IMR-90 (cell line): Measurements from ENCODE around the gene PTH2. TPM values are rescaled to one million over a fixed set of nuclear protein-coding genes. Genes with fewer than 3 reads are reported as not detected.

ENCODE experiments used
- ATAC-seq: fragments of 200-7000 bp; cut with Tn5 transposase; 2 replicates; pipeline ENCODE4 v1.9.1; 2020; ENCODE audit warnings: low read depth, mild to moderate bottlenecking, moderate library complexity
- BruUV-seq: library from RNA; stranded (reverse); fragments of 400-500 nt; replicated peaks from 2 replicates; lab custom pipeline; 2021; lab: Mats Ljungman, UMichigan
- CTCF ChIA-PET: fragments of 300-600 bp; formaldehyde crosslinking; extraction: SDS; loops from one replicate; lab custom pipeline; 2021; ENCODE audit warnings: antibody characterized with exemption; lab: Yijun Ruan, JAX
- POLR2A ChIA-PET: fragments of 300-600 bp; sonication (Branson Sonifier 250); formaldehyde crosslinking; loops from one replicate; lab custom pipeline; 2022; ENCODE audit warnings: antibody characterized with exemption; ENCODE audit not compliant: unreplicated experiment; lab: Charles Lee
- DNase-seq: peaks from one replicate; pipeline ENCODE4 v3.0.0; 2013
- H2AFZ ChIP-seq: replicated peaks from 2 replicates; pipeline ENCODE3; 2013; ENCODE audit warnings: low read length, mild to moderate bottlenecking; ENCODE audit not compliant: poor library complexity
- H2AK5ac ChIP-seq: 2 replicates; pipeline ENCODE4 v1.6.1; 2013; ENCODE audit warnings: low read depth, low read length, inconsistent platforms
- H2AK9ac ChIP-seq: replicated peaks from 2 replicates; pipeline ENCODE3; 2013; ENCODE audit warnings: mild to moderate bottlenecking, low read depth, low read length, moderate library complexity; ENCODE audit not compliant: poor library complexity
- H2BK120ac ChIP-seq: 2 replicates; pipeline ENCODE4 v1.6.1; 2013; ENCODE audit warnings: low read depth, low read length, inconsistent platforms
- H2BK15ac ChIP-seq: 3 replicates; pipeline ENCODE4 v1.6.1; 2013; ENCODE audit warnings: low read depth, low read length, inconsistent platforms
- H2BK20ac ChIP-seq: 2 replicates; pipeline ENCODE4 v1.6.1; 2013; ENCODE audit warnings: low read depth, mild to moderate bottlenecking, inconsistent platforms, low read length, moderate library complexity
- H2BK5ac ChIP-seq: 2 replicates; pipeline ENCODE4 v1.6.1; 2013; ENCODE audit warnings: mild to moderate bottlenecking, low read depth, low read length, inconsistent platforms; ENCODE audit not compliant: poor library complexity, severe bottlenecking
- H3K14ac ChIP-seq: replicated peaks from 2 replicates; pipeline ENCODE4 v1.6.1; 2013; ENCODE audit warnings: low read depth, low read length, inconsistent platforms
- H3K18ac ChIP-seq: 2 replicates; pipeline ENCODE4 v1.6.1; 2013; ENCODE audit warnings: low read depth, low read length, control low read depth
- H3K23ac ChIP-seq: 2 replicates; pipeline ENCODE4 v1.6.1; 2013; ENCODE audit warnings: low read depth, low read length, inconsistent platforms
- H3K27ac ChIP-seq: 2 replicates; pipeline ENCODE4 v1.5.1; 2013; ENCODE audit warnings: mild to moderate bottlenecking, control low read depth, low read length; ENCODE audit not compliant: insufficient read depth
- H3K27me3 ChIP-seq: 2 replicates; pipeline ENCODE4 v1.6.1; 2013; ENCODE audit warnings: low read length; ENCODE audit not compliant: control insufficient read depth, insufficient read depth
- H3K36me3 ChIP-seq: 2 replicates; pipeline ENCODE4 v1.6.1; 2013; ENCODE audit warnings: low read length, mixed read lengths; ENCODE audit not compliant: control insufficient read depth, insufficient read depth
- H3K4ac ChIP-seq: 2 replicates; pipeline ENCODE4 v1.6.1; 2013; ENCODE audit warnings: low read depth, low read length, inconsistent platforms
- H3K4me1 ChIP-seq: 2 replicates; pipeline ENCODE4 v1.6.1; 2013; ENCODE audit warnings: low read length, mixed read lengths; ENCODE audit not compliant: control insufficient read depth, insufficient read depth
- H3K4me2 ChIP-seq: 2 replicates; pipeline ENCODE4 v1.6.1; 2013; ENCODE audit warnings: low read depth, mild to moderate bottlenecking, control low read depth, low read length, moderate library complexity
- H3K4me3 ChIP-seq: 2 replicates; pipeline ENCODE4 v1.5.1; 2013; ENCODE audit warnings: low read depth, mild to moderate bottlenecking, control low read depth, low read length, moderate library complexity; ENCODE audit not compliant: insufficient read depth
- H3K56ac ChIP-seq: 2 replicates; pipeline ENCODE4 v1.6.1; 2013; ENCODE audit warnings: low read length, inconsistent platforms; ENCODE audit not compliant: insufficient read depth; ENCODE audit errors: extremely low read depth
- H3K79me1 ChIP-seq, 2 experiments: 2 replicates each; pipeline ENCODE4 v1.6.1; 2013; ENCODE audit warnings: low read length in 2 of 2, inconsistent platforms in 1 of 2, low read depth in 1 of 2
- H3K9ac ChIP-seq: 2 replicates; pipeline ENCODE4 v1.6.1; 2013; ENCODE audit warnings: low read depth, low read length, control low read depth
- H3K9me1 ChIP-seq: 2 replicates; pipeline ENCODE4 v1.6.1; 2013; ENCODE audit warnings: low read length, inconsistent platforms; ENCODE audit not compliant: insufficient read depth
- H3K9me3 ChIP-seq: 2 replicates; pipeline ENCODE4 v1.6.1; 2013; ENCODE audit warnings: low read length; ENCODE audit not compliant: control insufficient read depth, insufficient read depth
- H4K20me1 ChIP-seq: 2 replicates; pipeline ENCODE4 v1.6.1; 2013; ENCODE audit warnings: low read length, inconsistent platforms; ENCODE audit not compliant: insufficient read depth
- H4K5ac ChIP-seq: 2 replicates; pipeline ENCODE4 v1.6.1; 2013; ENCODE audit warnings: mild to moderate bottlenecking, low read depth, low read length, control low read depth
- H4K8ac ChIP-seq, 2 experiments: 2 replicates each; pipeline ENCODE4 v1.6.1; 2013; ENCODE audit warnings: low read depth in 2 of 2, low read length in 2 of 2, control low read depth in 1 of 2, inconsistent platforms in 1 of 2
- H4K91ac ChIP-seq: 2 replicates; pipeline ENCODE4 v1.6.1; 2013; ENCODE audit warnings: low read depth, low read length, inconsistent platforms; ENCODE audit not compliant: insufficient read depth
- CEBPB ChIP-seq: IDR thresholded peaks from 2 replicates; pipeline ENCODE4 v1.6.1; 2012; ENCODE audit warnings: low read depth, low read length, improper control_type of control experiment
- CTCF ChIP-seq: conservative IDR thresholded peaks from 2 replicates; pipeline ENCODE4 v1.5.1; 2012; ENCODE audit warnings: mild to moderate bottlenecking, low read depth, low read length, improper control_type of control experiment
- MAFK ChIP-seq: IDR thresholded peaks from 2 replicates; pipeline ENCODE4 v1.6.1; 2012; ENCODE audit warnings: low read depth, low read length, improper control_type of control experiment
- MAZ ChIP-seq: IDR thresholded peaks from 2 replicates; pipeline ENCODE4 v1.6.1; 2012; ENCODE audit warnings: low read depth, mild to moderate bottlenecking, low read length, improper control_type of control experiment, moderate library complexity, borderline replicate concordance
- WGBS, 2 experiments: methylation state at CpG; one replicate each; pipeline versions ENCODE4 v1.1.5 to v1.1.7; 2013; ENCODE audit warnings: missing lambda C conversion rate in 2 of 2; ENCODE audit not compliant: insufficient read length in 1 of 2; ENCODE audit errors: extremely low coverage in 2 of 2; 5-methylcytosine and 5-hydroxymethylcytosine counted together
- dilution Hi-C: fragments of 300-500 bp; cut with HindIII; formaldehyde crosslinking; loops from one replicate; pipeline ENCODE4 v1.14.3; 2018; ENCODE audit warnings: low sequenced_read_pairs; ENCODE audit not compliant: unreplicated experiment
- in situ Hi-C: fragments of 300-500 bp; cut with MboI; formaldehyde crosslinking; loops from 3 replicates; pipeline ENCODE4 v1.14.3; 2019; ENCODE audit warnings: low sequenced_read_pairs, inconsistent platforms, mixed read lengths
- intact Hi-C: fragments of 100-400 bp; cut with micrococcal nuclease; formaldehyde crosslinking; loops from 2 replicates; pipeline ENCODE4 v1.10.0; 2022
- polyA plus RNA-seq, 3 experiments: library from polyadenylated mRNA; depleted of rRNA; stranded (reverse); fragments of >200 nt; gene quantifications; 2 replicates each; pipeline ENCODE4 v1.2.3, GENCODE V29; 2012; ENCODE audit warnings: low replicate concordance in 1 of 3
- total RNA-seq: library from RNA; depleted of rRNA; stranded (reverse); fragments of >200 nt; gene quantifications from 2 replicates; pipeline ENCODE4 v1.2.3, GENCODE V29; 2012

Gene PTH2
- total and polyA plus RNA-seq, 2 of the 4 experiments (the other 2 are of a cell fraction): not detected

- no peak overlapping the region for H2AK5ac ChIP-seq
- no peak overlapping the region for H3K56ac ChIP-seq
- no peak overlapping the region for H3K27ac ChIP-seq
- intact Hi-C loops: no loop called here
- no peak overlapping the region for H4K5ac ChIP-seq
- no peak overlapping the region for H3K9ac ChIP-seq
- no peak overlapping the region for H2BK20ac ChIP-seq
- H2BK15ac ChIP-seq: no peak overlapping the region
- H3K36me3 ChIP-seq: no peaks in the 10 kb centered on the region
- H3K27me3 ChIP-seq: peaks cover 21% of the 10 kb centered on the region
- TF ChIP-seq MAFK: no peak
- no peak for TF ChIP-seq CTCF
- TF ChIP-seq CEBPB: no peak
- no peak for TF ChIP-seq MAZ
- no peak overlapping the region for H2BK5ac ChIP-seq
- DNase-seq: no peak
- H2AK9ac ChIP-seq: no peak overlapping the region
- H3K23ac ChIP-seq: no peak overlapping the region
- no peaks in the 10 kb centered on the region for H3K4me1 ChIP-seq
- H3K9me1 ChIP-seq: no peaks in the 10 kb centered on the region
- H4K20me1 ChIP-seq: no peaks in the 10 kb centered on the region
- H3K4ac ChIP-seq: no peak overlapping the region
- no peak overlapping the region for H3K4me3 ChIP-seq
- no peak overlapping the region for H2BK120ac ChIP-seq
- in situ Hi-C loops: no loop called here
- no peak overlapping the region for H2AFZ ChIP-seq
- no peak overlapping the region for H4K91ac ChIP-seq
- no peak for ATAC-seq
- no peaks in the 10 kb centered on the region for H3K79me1 ChIP-seq
- no peak overlapping the region for H3K4me2 ChIP-seq
- CTCF ChIA-PET: no interaction called here
- H3K9me3 ChIP-seq: peaks cover 6% of the 10 kb centered on the region
- H3K14ac ChIP-seq: no peak overlapping the region
- BruUV-seq: no TSS peak
- H3K18ac ChIP-seq: no peak overlapping the region
- H4K8ac ChIP-seq: no peak overlapping the region
- dilution Hi-C loops: no loop called here
- no CpG with 5 or more reads among the region's 3 CpGs for WGBS, 2 experiments
- POLR2A ChIA-PET: interaction anchor here (0.6 kb wide), 1 partner anchor 45 kb away, joined by 10 read pairs; the partner anchor contains the start of gene CD37
Observed at GRCh38 chr19:49380391-49380790, 42.9 kb downstream of the PTH2 start.
